Measurements from ENCODE around the gene LAMC2.

Gene LAMC2

DNA sequence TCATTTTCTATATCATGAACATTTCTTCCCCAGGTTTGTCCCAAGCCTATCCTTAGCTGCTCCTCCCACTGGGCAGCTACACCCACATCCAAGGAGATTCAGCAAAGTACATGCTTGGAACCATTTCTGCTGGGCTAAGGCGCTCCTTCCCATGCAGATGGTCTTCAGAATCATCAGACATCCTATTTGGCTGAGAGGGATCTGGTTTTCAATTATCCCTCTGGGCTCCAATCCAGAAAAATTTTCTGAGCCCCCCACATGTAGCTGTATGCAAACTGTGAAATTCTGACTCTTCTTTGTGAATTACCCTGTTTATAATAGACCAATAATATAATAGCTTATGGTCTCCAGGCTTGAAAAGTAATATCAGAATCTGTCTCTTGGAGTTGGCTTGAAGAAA is 99.2 kb downstream of the LAMC2 start:
- H2AFZ ChIP-seq (ENCODE audit: low read depth, low read length, severe bottlenecking): no peak overlapping the region

DNA sequence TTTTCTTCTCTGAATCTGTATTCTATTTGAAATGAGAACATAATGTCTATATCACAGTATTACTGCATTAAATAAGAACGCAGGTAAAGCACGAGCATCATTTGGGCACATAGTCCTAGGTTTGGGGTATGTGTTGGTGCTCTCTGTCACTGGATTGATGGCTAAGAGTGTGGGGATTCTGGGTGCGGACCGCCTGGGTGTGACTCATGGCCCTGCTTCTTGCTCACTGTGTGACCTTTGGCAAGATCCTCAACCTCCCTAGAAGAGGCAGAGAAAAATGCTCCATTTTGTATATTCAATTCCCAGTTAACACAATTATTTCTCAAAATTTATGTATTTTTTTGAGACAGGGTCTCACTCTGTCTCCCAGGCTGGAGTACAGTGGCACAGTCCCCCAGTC is 99.7 kb downstream of the LAMC2 start:
- no peak overlapping the region for H2AFZ ChIP-seq (ENCODE audit: low read depth, low read length, severe bottlenecking)
- H3K27me3 ChIP-seq (ENCODE audit: low read length): no peaks in the 10 kb centered on the region
- no peak overlapping the region for H3K9ac ChIP-seq (ENCODE audit: low read length)
- TF ChIP-seq EZH2phosphoT487 (conservative IDR thresholded peaks at IDR 0.05; ENCODE audit: low read length): no peak
- TF ChIP-seq, protein P1, sequence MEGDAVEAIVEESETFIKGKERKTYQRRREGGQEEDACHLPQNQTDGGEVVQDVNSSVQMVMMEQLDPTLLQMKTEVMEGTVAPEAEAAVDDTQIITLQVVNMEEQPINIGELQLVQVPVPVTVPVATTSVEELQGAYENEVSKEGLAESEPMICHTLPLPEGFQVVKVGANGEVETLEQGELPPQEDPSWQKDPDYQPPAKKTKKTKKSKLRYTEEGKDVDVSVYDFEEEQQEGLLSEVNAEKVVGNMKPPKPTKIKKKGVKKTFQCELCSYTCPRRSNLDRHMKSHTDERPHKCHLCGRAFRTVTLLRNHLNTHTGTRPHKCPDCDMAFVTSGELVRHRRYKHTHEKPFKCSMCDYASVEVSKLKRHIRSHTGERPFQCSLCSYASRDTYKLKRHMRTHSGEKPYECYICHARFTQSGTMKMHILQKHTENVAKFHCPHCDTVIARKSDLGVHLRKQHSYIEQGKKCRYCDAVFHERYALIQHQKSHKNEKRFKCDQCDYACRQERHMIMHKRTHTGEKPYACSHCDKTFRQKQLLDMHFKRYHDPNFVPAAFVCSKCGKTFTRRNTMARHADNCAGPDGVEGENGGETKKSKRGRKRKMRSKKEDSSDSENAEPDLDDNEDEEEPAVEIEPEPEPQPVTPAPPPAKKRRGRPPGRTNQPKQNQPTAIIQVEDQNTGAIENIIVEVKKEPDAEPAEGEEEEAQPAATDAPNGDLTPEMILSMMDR (IDR thresholded peaks at IDR 0.05; ENCODE audit: insufficient read depth, low read length, poor library complexity, severe bottlenecking): no peak
- no peak overlapping the region for H3K27ac ChIP-seq (ENCODE audit: low read depth, low read length)
- H3F3A ChIP-seq (ENCODE audit: insufficient read depth): no peaks in the 10 kb centered on the region
- H3K9me3 ChIP-seq (ENCODE audit: insufficient read depth, low read length): no peaks in the 10 kb centered on the region
- no peak overlapping the region for H3K4me2 ChIP-seq (ENCODE audit: low read depth, low read length, poor library complexity, severe bottlenecking)
- H4K20me1 ChIP-seq (ENCODE audit: low read depth, low read length): no peaks in the 10 kb centered on the region
- no peaks in the 10 kb centered on the region for H3K79me2 ChIP-seq (ENCODE audit: insufficient read depth, low read length)
- H3K4me3 ChIP-seq (ENCODE audit: insufficient read depth, low read length, poor library complexity, severe bottlenecking): no peak overlapping the region
- no peaks in the 10 kb centered on the region for H3K36me3 ChIP-seq (ENCODE audit: low read length)
- no peaks in the 10 kb centered on the region for H3K9me2 ChIP-seq (replicated peaks; ENCODE audit: insufficient read depth, low read length)

More for the DNA sequence above, 99.2 kb downstream of the LAMC2 start:
- Histone ChIP-seq H3K9me2 (replicated peaks; ENCODE audit: insufficient read depth, low read length) (no peaks in the 10 kb centered on the region), H3K9ac (ENCODE audit: low read length) (no peak overlapping the region), H3K4me2 (ENCODE audit: low read depth, low read length, poor library complexity, severe bottlenecking) (no peak overlapping the region), H3K9me3 (ENCODE audit: insufficient read depth, low read length) (no peaks in the 10 kb centered on the region), H4K20me1 (ENCODE audit: low read depth, low read length) (no peaks in the 10 kb centered on the region), H3K27me3 (ENCODE audit: low read length) (no peaks in the 10 kb centered on the region), H3K27ac (ENCODE audit: low read depth, low read length) (no peak overlapping the region), H3K79me2 (ENCODE audit: insufficient read depth, low read length) (no peaks in the 10 kb centered on the region), H3F3A (ENCODE audit: insufficient read depth) (no peaks in the 10 kb centered on the region), H3K36me3 (ENCODE audit: low read length) (no peaks in the 10 kb centered on the region), H3K4me3 (ENCODE audit: insufficient read depth, low read length, poor library complexity, severe bottlenecking) (no peak overlapping the region)
- TF ChIP-seq, protein P1 (IDR thresholded peaks at IDR 0.05; ENCODE audit: insufficient read depth, low read length, poor library complexity, severe bottlenecking): no peak
- TF ChIP-seq EZH2phosphoT487 (conservative IDR thresholded peaks at IDR 0.05; ENCODE audit: low read length): no peak

DNA sequence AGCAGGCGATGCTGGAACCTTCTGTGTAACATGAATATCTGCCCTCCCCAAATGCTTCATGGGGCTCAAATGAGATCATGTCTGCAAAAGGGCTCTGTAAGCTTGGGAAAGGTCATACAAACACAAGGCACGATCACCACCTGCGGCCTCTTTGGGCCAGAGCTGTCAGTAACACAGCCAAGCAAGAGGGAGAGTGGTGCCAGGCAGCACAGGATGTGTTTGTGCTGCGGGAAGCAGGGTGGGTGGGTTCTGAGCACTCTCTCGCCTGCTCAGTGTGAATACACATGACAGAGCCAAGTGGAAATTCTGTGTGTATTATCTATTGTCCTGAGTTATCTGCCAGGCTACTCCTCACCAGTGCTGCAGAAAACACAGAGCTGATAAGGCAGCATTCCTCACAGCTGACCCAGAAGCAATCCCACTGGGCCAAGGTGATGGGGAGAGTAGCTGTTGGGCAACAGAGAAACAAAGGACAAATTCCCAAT is 101.2 kb downstream of the LAMC2 start:
- Histone ChIP-seq H3K9ac (ENCODE audit: low read length) (no peak overlapping the region), H3K27me3 (ENCODE audit: low read length) (no peaks in the 10 kb centered on the region), H3K9me3 (ENCODE audit: insufficient read depth, low read length) (no peaks in the 10 kb centered on the region), H3K79me2 (ENCODE audit: insufficient read depth, low read length) (no peaks in the 10 kb centered on the region), H3K27ac (ENCODE audit: low read depth, low read length) (no peak overlapping the region), H3K4me2 (ENCODE audit: low read depth, low read length, poor library complexity, severe bottlenecking) (no peak overlapping the region), H4K20me1 (ENCODE audit: low read depth, low read length) (no peaks in the 10 kb centered on the region), H3K4me3 (ENCODE audit: insufficient read depth, low read length, poor library complexity, severe bottlenecking) (no peak overlapping the region), H3K36me3 (ENCODE audit: low read length) (no peaks in the 10 kb centered on the region), H2AFZ (ENCODE audit: low read depth, low read length, severe bottlenecking) (no peak overlapping the region), H3K9me2 (replicated peaks; ENCODE audit: insufficient read depth, low read length) (no peaks in the 10 kb centered on the region), H3F3A (ENCODE audit: insufficient read depth) (no peaks in the 10 kb centered on the region)
- no peak for TF ChIP-seq EZH2phosphoT487 (conservative IDR thresholded peaks at IDR 0.05; ENCODE audit: low read length)
- TF ChIP-seq, protein P1 (IDR thresholded peaks at IDR 0.05; ENCODE audit: insufficient read depth, low read length, poor library complexity, severe bottlenecking): no peak

Data from SU-DHL-6 (cell line).